ENCODE measurements around the gene CHST4. TPM values are rescaled to one million over a fixed set of nuclear protein-coding genes. Genes with fewer than 3 reads are reported as not detected.
"Not testable (repeated sequence)": the region's sequence is repeated elsewhere in the genome, so short reads cannot be mapped to it uniquely, and the experiment has no call there.

The CHST4 gene
- total RNA-seq, 2 experiments from 2014 or later = 0.29 to 4.5 TPM

DNA sequence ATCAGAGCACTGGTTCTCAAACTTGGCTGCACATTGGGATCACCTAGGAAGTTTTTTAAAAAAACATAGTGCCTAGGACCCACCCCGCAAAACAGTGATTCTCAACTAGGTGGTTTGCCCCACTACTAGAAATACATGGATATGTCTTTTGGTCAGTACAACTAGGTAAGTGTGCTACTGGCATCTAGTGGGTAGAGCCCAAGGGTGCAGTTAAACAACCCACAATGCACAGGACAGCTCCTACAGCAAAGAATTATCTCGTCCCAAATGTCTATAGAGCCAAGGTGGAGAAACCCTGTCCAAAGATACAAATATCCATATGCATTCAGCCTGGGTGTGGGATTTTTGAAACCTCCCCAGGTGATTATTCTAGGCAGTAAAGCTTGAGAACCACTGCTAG is 25.3 kb upstream of the CHST4 start:
- no peaks in the 10 kb centered on the region for H3K4me1 ChIP-seq (ENCODE audit: insufficient read depth, low read length, poor library complexity, severe bottlenecking)
- H3K9me2 ChIP-seq (ENCODE audit: insufficient read depth, low read length) = no peaks in the 10 kb centered on the region
- no peaks in the 10 kb centered on the region for H4K20me1 ChIP-seq (ENCODE audit: insufficient read depth, low read length)
- ChIA-PET POLR2A (no interaction called here), CTCF (ENCODE audit: unreplicated experiment) (interaction anchor here (0.9 to 1.5 kb wide), 2 partner anchors 64 to 110 kb away, joined by 3 to 7 read pairs; no protein-coding TSS in a partner anchor)
- DNase-seq (ENCODE audit: low spot score) = no peak
- no peak for TF ChIP-seq EZH2phosphoT487 (IDR thresholded peaks at IDR 0.05; ENCODE audit: borderline replicate concordance, low read depth, low read length)
- TF ChIP-seq, protein P1, sequence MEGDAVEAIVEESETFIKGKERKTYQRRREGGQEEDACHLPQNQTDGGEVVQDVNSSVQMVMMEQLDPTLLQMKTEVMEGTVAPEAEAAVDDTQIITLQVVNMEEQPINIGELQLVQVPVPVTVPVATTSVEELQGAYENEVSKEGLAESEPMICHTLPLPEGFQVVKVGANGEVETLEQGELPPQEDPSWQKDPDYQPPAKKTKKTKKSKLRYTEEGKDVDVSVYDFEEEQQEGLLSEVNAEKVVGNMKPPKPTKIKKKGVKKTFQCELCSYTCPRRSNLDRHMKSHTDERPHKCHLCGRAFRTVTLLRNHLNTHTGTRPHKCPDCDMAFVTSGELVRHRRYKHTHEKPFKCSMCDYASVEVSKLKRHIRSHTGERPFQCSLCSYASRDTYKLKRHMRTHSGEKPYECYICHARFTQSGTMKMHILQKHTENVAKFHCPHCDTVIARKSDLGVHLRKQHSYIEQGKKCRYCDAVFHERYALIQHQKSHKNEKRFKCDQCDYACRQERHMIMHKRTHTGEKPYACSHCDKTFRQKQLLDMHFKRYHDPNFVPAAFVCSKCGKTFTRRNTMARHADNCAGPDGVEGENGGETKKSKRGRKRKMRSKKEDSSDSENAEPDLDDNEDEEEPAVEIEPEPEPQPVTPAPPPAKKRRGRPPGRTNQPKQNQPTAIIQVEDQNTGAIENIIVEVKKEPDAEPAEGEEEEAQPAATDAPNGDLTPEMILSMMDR (conservative IDR thresholded peaks at IDR 0.05; ENCODE audit: low read length) = no peak
- H3K79me2 ChIP-seq (ENCODE audit: insufficient read depth, low read depth, low read length) = no peaks in the 10 kb centered on the region
- intact Hi-C loops (cut with micrococcal nuclease; ENCODE audit: unreplicated experiment) = no loop called here
- H3K4me2 ChIP-seq (ENCODE audit: low read length) = no peak overlapping the region
- H3K4me3 ChIP-seq (ENCODE audit: low read depth, low read length, poor library complexity, severe bottlenecking) = no peak overlapping the region
- no peaks in the 10 kb centered on the region for H3K36me3 ChIP-seq (ENCODE audit: insufficient read depth, low read length)
- BruUV-seq (replicated peaks) = no TSS peak
- H3K27ac ChIP-seq (ENCODE audit: low read depth, low read length, poor library complexity, severe bottlenecking) = no peak overlapping the region
- no peak overlapping the region for H2AFZ ChIP-seq (ENCODE audit: low read length)
- H3K9me3 ChIP-seq (ENCODE audit: low read length) = no peaks in the 10 kb centered on the region

DNA sequence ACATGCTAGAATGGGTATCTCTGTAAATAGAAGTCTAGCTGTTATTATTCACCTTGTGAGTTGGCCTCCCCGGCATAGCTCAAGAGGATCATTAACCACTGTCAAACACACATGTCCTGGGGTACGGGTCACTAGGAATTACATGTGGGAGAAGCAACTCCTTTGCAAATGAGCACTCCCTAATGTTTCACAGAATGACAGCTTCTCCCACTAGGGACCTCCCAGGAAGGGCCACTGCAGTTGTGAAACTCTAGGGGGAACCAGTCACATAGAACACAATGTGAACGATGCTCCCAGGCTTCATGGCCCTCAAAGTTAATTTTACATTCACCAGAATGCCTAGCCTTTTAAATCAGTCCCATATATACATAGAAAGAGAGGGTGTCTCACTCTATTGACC is 24.7 kb upstream of the CHST4 start:
- DNase-seq (ENCODE audit: low spot score) = peak; percentile 13
- no peaks in the 10 kb centered on the region for H3K9me3 ChIP-seq (ENCODE audit: low read length)
- H3K79me2 ChIP-seq (ENCODE audit: insufficient read depth, low read depth, low read length) = no peaks in the 10 kb centered on the region
- no peaks in the 10 kb centered on the region for H3K4me1 ChIP-seq (ENCODE audit: insufficient read depth, low read length, poor library complexity, severe bottlenecking)
- no peaks in the 10 kb centered on the region for H3K36me3 ChIP-seq (ENCODE audit: insufficient read depth, low read length)
- no peak overlapping the region for H2AFZ ChIP-seq (ENCODE audit: low read length)
- H3K27ac ChIP-seq (ENCODE audit: low read depth, low read length, poor library complexity, severe bottlenecking) = no peak overlapping the region
- BruUV-seq (replicated peaks) = no TSS peak
- intact Hi-C loops (cut with micrococcal nuclease; ENCODE audit: unreplicated experiment) = no loop called here
- no peaks in the 10 kb centered on the region for H4K20me1 ChIP-seq (ENCODE audit: insufficient read depth, low read length)
- CTCF ChIA-PET (ENCODE audit: unreplicated experiment) = interaction anchor here (0.9 to 1.5 kb wide), 2 partner anchors 64 to 109 kb away, joined by 3 to 7 read pairs; no protein-coding TSS in a partner anchor
- POLR2A ChIA-PET = no interaction called here
- H3K4me2 ChIP-seq (ENCODE audit: low read length) = no peak overlapping the region
- TF ChIP-seq, protein P1 (conservative IDR thresholded peaks at IDR 0.05; ENCODE audit: low read length) = peak; percentile 55
- TF ChIP-seq EZH2phosphoT487 (IDR thresholded peaks at IDR 0.05; ENCODE audit: borderline replicate concordance, low read depth, low read length) = no peak
- H3K9me2 ChIP-seq (ENCODE audit: insufficient read depth, low read length) = no peaks in the 10 kb centered on the region
- H3K4me3 ChIP-seq (ENCODE audit: low read depth, low read length, poor library complexity, severe bottlenecking) = no peak overlapping the region

DNA sequence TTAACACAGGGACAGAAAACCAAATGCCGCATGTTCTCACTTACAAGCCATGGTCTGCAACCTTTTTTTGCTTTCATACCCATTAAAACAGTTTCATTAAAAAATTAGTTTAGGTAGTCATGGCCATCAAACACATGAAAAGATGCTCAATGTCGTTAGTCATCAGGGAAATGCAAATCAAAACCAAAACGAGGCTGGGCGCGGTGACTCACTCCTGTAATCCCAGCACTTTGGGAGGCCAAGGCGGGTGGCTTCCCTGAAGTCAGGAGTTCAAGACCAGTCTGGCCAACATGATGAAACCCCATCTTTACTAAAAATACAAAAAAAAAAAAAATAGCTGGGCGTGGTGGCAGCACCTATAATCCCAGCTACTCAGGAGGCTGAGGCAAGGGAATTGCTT is 22.2 kb upstream of the CHST4 start:
- H3K4me3 ChIP-seq (ENCODE audit: low read depth, low read length, poor library complexity, severe bottlenecking); H3K4me2 ChIP-seq (ENCODE audit: low read length); H4K20me1 ChIP-seq (ENCODE audit: insufficient read depth, low read length); BruUV-seq (replicated peaks); POLR2A ChIA-PET; H3K27ac ChIP-seq (ENCODE audit: low read depth, low read length, poor library complexity, severe bottlenecking); H2AFZ ChIP-seq (ENCODE audit: low read length); intact Hi-C loops (cut with micrococcal nuclease; ENCODE audit: unreplicated experiment); CTCF ChIA-PET (ENCODE audit: unreplicated experiment); H3K4me1 ChIP-seq (ENCODE audit: insufficient read depth, low read length, poor library complexity, severe bottlenecking); H3K36me3 ChIP-seq (ENCODE audit: insufficient read depth, low read length); H3K79me2 ChIP-seq (ENCODE audit: insufficient read depth, low read depth, low read length); H3K9me2 ChIP-seq (ENCODE audit: insufficient read depth, low read length); DNase-seq (ENCODE audit: low spot score); H3K9me3 ChIP-seq (ENCODE audit: low read length): not testable (repeated sequence)

All from OCI-LY7 (cell line).